ENCODE data around the gene STUB1. TPM values are rescaled to one million over a fixed set of nuclear protein-coding genes. Genes with fewer than 3 reads are reported as not detected.

STUB1 gene
- total RNA-seq, 1 experiment from 2014 or later = 111 TPM

DNA sequence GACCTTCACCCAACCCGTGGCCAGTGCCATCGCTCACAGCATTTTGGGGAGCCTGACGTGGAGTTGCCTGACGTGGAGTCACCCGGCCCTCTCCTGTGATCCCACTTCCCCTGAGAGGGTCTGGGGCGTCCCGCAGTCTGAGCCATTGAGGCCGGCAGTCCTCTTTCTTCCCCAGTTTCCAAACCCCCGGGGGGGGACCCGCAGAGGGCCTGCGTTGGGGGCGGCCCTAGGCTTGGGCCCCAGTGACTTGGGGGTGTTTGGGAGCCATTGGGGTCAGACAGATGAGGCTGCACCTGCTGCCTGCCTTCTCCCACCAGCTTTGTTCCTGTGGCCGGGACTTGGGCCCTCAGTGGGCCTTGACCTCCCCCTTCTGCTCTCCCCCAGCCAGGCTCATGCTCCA lies 10.5 kb upstream of the STUB1 start:
- Histone ChIP-seq H2AFZ (ENCODE audit: low read depth, low read length, poor library complexity, severe bottlenecking) (no peak overlapping the region), H3K4me1 (ENCODE audit: control insufficient read depth in 1 of 2, insufficient read depth in 2 of 2, low read length in 2 of 2) (peaks cover 0 to 10% of the 10 kb centered on the region in 2 experiments; a peak in 1 of 4 replicates), H3K9ac (ENCODE audit: low read length) (no peak overlapping the region), H3K79me2 (ENCODE audit: insufficient read depth, low read length) (peaks cover 26% of the 10 kb centered on the region), H3K9me2 (ENCODE audit: insufficient read depth) (no peaks in the 10 kb centered on the region), H3K36me3 (ENCODE audit: control insufficient read depth in 1 of 2, insufficient read depth in 2 of 2, low read length in 2 of 2) (peaks cover 0 to 4% of the 10 kb centered on the region in 2 experiments; a peak in 1 of 4 replicates), H4K20me1 (ENCODE audit: insufficient read depth) (no peaks in the 10 kb centered on the region), H3K27ac (ENCODE audit: low read depth, low read length) (no peak overlapping the region; the same call in 1 of the 2 replicates), H3K4me3 (replicated peaks in 1 of 2; ENCODE audit: low read depth in 1 of 2, low read length in 2 of 2) (peak overlapping the region; percentile 66 to 72; a peak in 1 of 4 replicates), H3K27me3 (ENCODE audit: insufficient read depth, low read length) (no peaks in the 10 kb centered on the region), H3K4me2 (ENCODE audit: low read length) (peak overlapping the region; percentile 74), H3K9me3 (ENCODE audit: control insufficient read depth in 1 of 2, insufficient read depth in 1 of 2, low read depth in 1 of 2, low read length in 2 of 2) (no peaks in the 10 kb centered on the region)
- ChIA-PET POLR2A (no interaction called here), RAD21 (ENCODE audit: low non-redundant PET in 1 of 2, low total read pairs in 2 of 2, uncharacterized antibody in 2 of 2, unreplicated experiment in 2 of 2) (no interaction called here), CTCF (no interaction called here)
- no TSS peak for BruUV-seq (replicated peaks)
- no peak for DNase-seq (ENCODE audit: low read depth, low spot score)
- TF ChIP-seq, protein P1, sequence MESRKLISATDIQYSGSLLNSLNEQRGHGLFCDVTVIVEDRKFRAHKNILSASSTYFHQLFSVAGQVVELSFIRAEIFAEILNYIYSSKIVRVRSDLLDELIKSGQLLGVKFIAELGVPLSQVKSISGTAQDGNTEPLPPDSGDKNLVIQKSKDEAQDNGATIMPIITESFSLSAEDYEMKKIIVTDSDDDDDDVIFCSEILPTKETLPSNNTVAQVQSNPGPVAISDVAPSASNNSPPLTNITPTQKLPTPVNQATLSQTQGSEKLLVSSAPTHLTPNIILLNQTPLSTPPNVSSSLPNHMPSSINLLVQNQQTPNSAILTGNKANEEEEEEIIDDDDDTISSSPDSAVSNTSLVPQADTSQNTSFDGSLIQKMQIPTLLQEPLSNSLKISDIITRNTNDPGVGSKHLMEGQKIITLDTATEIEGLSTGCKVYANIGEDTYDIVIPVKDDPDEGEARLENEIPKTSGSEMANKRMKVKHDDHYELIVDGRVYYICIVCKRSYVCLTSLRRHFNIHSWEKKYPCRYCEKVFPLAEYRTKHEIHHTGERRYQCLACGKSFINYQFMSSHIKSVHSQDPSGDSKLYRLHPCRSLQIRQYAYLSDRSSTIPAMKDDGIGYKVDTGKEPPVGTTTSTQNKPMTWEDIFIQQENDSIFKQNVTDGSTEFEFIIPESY (IDR thresholded peaks at IDR 0.05; ENCODE audit: extremely low read depth, insufficient replicate concordance, low read length) = no peak
- TF ChIP-seq POLR2AphosphoS5 (IDR thresholded peaks at IDR 0.05; ENCODE audit: low read depth, low read length) (no peak), ELF1 (IDR thresholded peaks at IDR 0.05; ENCODE audit: borderline replicate concordance, low read depth) (no peak), CBX3 (IDR thresholded peaks at IDR 0.05; ENCODE audit: low read depth) (no peak), ZFX (IDR thresholded peaks at IDR 0.05) (no peak), TCF7L2 (IDR thresholded peaks at IDR 0.05; ENCODE audit: borderline replicate concordance, extremely low read depth, insufficient read depth, insufficient read length) (no peak), FOSL1 (IDR thresholded peaks at IDR 0.05; ENCODE audit: low read depth) (no peak), EZH2phosphoT487 (IDR thresholded peaks at IDR 0.05; ENCODE audit: borderline replicate concordance) (no peak), RAD21 (IDR thresholded peaks at IDR 0.05; ENCODE audit: low read depth) (no peak)
- TF ChIP-seq, protein P2, sequence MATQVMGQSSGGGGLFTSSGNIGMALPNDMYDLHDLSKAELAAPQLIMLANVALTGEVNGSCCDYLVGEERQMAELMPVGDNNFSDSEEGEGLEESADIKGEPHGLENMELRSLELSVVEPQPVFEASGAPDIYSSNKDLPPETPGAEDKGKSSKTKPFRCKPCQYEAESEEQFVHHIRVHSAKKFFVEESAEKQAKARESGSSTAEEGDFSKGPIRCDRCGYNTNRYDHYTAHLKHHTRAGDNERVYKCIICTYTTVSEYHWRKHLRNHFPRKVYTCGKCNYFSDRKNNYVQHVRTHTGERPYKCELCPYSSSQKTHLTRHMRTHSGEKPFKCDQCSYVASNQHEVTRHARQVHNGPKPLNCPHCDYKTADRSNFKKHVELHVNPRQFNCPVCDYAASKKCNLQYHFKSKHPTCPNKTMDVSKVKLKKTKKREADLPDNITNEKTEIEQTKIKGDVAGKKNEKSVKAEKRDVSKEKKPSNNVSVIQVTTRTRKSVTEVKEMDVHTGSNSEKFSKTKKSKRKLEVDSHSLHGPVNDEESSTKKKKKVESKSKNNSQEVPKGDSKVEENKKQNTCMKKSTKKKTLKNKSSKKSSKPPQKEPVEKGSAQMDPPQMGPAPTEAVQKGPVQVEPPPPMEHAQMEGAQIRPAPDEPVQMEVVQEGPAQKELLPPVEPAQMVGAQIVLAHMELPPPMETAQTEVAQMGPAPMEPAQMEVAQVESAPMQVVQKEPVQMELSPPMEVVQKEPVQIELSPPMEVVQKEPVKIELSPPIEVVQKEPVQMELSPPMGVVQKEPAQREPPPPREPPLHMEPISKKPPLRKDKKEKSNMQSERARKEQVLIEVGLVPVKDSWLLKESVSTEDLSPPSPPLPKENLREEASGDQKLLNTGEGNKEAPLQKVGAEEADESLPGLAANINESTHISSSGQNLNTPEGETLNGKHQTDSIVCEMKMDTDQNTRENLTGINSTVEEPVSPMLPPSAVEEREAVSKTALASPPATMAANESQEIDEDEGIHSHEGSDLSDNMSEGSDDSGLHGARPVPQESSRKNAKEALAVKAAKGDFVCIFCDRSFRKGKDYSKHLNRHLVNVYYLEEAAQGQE (IDR thresholded peaks at IDR 0.05; ENCODE audit: low read depth) = no peak
- TF ChIP-seq, protein P3, sequence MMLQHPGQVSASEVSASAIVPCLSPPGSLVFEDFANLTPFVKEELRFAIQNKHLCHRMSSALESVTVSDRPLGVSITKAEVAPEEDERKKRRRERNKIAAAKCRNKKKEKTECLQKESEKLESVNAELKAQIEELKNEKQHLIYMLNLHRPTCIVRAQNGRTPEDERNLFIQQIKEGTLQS (IDR thresholded peaks at IDR 0.05) = no peak
- intact Hi-C loops (cut with micrococcal nuclease) = no loop called here
- ATAC-seq = no peak
